Measurements from ENCODE around the gene RANBP10.
"Not testable (repeated sequence)": the region's sequence is repeated elsewhere in the genome, so short reads cannot be mapped to it uniquely, and the experiment has no call there.

The RANBP10 gene

GRCh38 chr16:67760956-67761230, 45.5 kb downstream of the RANBP10 start:
- TF ChIP-seq CTCF (IDR thresholded peaks at IDR 0.05; ENCODE audit: insufficient read depth, missing control alignments): no peak
- no peak for DNase-seq (ENCODE audit: insufficient read length, low spot score)
- FAIRE-seq: no peak

- DNase-seq (ENCODE audit: insufficient read length, low spot score) (no peak), FAIRE-seq (no peak)
These were observed 46.0 kb downstream of the RANBP10 start for GRCh38 chr16:67760206-67760955.

GRCh38 chr16:67758966-67759365, 47.4 kb downstream of the RANBP10 start:
- FAIRE-seq (no peak), DNase-seq (ENCODE audit: insufficient read length, low spot score) (no peak)
- TF ChIP-seq CTCF (IDR thresholded peaks at IDR 0.05; ENCODE audit: insufficient read depth, missing control alignments): no peak

More at GRCh38 chr16:67760206-67760955, 46.0 kb downstream of the RANBP10 start:
- TF ChIP-seq CTCF (IDR thresholded peaks at IDR 0.05; ENCODE audit: insufficient read depth, missing control alignments): no peak

GRCh38 chr16:67758006-67758405, 48.4 kb downstream of the RANBP10 start:
- FAIRE-seq (no peak), DNase-seq (ENCODE audit: insufficient read length, low spot score) (no peak)
- TF ChIP-seq CTCF (IDR thresholded peaks at IDR 0.05; ENCODE audit: insufficient read depth, missing control alignments): no peak

GRCh38 chr16:67752641-67753040, 53.7 kb downstream of the RANBP10 start:
- FAIRE-seq (no peak), DNase-seq (ENCODE audit: insufficient read length, low spot score) (no peak)
- TF ChIP-seq CTCF (IDR thresholded peaks at IDR 0.05; ENCODE audit: insufficient read depth, missing control alignments): no peak

- DNase-seq (ENCODE audit: insufficient read length, low spot score); FAIRE-seq: not testable (repeated sequence)
These were observed 55.0 kb downstream of the RANBP10 start for GRCh38 chr16:67751331-67751730.

GRCh38 chr16:67750466-67750865, 55.9 kb downstream of the RANBP10 start:
- DNase-seq (ENCODE audit: insufficient read length, low spot score): no peak

More at GRCh38 chr16:67750466-67750865, 55.9 kb downstream of the RANBP10 start:
- no peak for TF ChIP-seq CTCF (IDR thresholded peaks at IDR 0.05; ENCODE audit: insufficient read depth, missing control alignments)
- no peak for FAIRE-seq
